SW 1271 (cell line): ENCODE measurements around the gene RNF113B.
A peak's percentile ranks its signal among the peaks of the same experiment; 100 is the strongest.

Experiments
- DNase-seq, 2 experiments: peaks; one replicate each; lab custom pipeline; 2025; lab: John Stamatoyannopoulos, UW

Gene RNF113B

GRCh38 chr13:98176777-98177608 is at the start of gene RNF113B:
Gene RNF113B (minus strand): TSS chr13:98177269. CDS start chr13:98177236, 33 bp downstream.
- no peak for DNase-seq

GRCh38 chr13:98226496-98226895 is 49.4 kb upstream of the RNF113B start:
- no peak for DNase-seq

- no peak for DNase-seq
Measured at GRCh38 chr13:98225036-98225940, 48.2 kb upstream of the RNF113B start.

- no peak for DNase-seq
Measured at GRCh38 chr13:98224557-98224956, 47.5 kb upstream of the RNF113B start.

GRCh38 chr13:98223741-98224140 is 46.7 kb upstream of the RNF113B start:
- no peak for DNase-seq

GRCh38 chr13:98222816-98223215 is 45.7 kb upstream of the RNF113B start:
- no peak for DNase-seq

- no peak for DNase-seq
Measured at GRCh38 chr13:98222081-98222554, 45.0 kb upstream of the RNF113B start.

- no peak for DNase-seq
Measured at GRCh38 chr13:98221234-98221633, 44.2 kb upstream of the RNF113B start.

- DNase-seq: no peak
Measured at GRCh38 chr13:98220271-98220791, 43.3 kb upstream of the RNF113B start.

- DNase-seq: no peak
Measured at GRCh38 chr13:98219685-98220084, 42.6 kb upstream of the RNF113B start.

GRCh38 chr13:98217597-98217996 is 40.5 kb upstream of the RNF113B start:
- DNase-seq: no peak

- no peak for DNase-seq
Measured at GRCh38 chr13:98216711-98217285, 39.7 kb upstream of the RNF113B start.

- DNase-seq: peak in 1 of 2 experiments; percentile 29
Measured at GRCh38 chr13:98216135-98216565, 39.1 kb upstream of the RNF113B start.

GRCh38 chr13:98215508-98215907 is 38.4 kb upstream of the RNF113B start:
- DNase-seq: no peak

GRCh38 chr13:98214707-98215106 is 37.6 kb upstream of the RNF113B start:
- DNase-seq: no peak

- no peak for DNase-seq
Measured at GRCh38 chr13:98214008-98214643, 37.1 kb upstream of the RNF113B start.

GRCh38 chr13:98213354-98213753 is 36.3 kb upstream of the RNF113B start:
- no peak for DNase-seq

- DNase-seq: no peak
Measured at GRCh38 chr13:98212763-98213162, 35.7 kb upstream of the RNF113B start.

- DNase-seq: no peak
Measured at GRCh38 chr13:98208606-98209005, 31.5 kb upstream of the RNF113B start.

- no peak for DNase-seq
Measured at GRCh38 chr13:98207416-98207815, 30.3 kb upstream of the RNF113B start.

GRCh38 chr13:98206946-98207345 is 29.9 kb upstream of the RNF113B start:
- no peak for DNase-seq

- DNase-seq: no peak
Measured at GRCh38 chr13:98204546-98204945, 27.5 kb upstream of the RNF113B start.
